K562 (cell line): Measurements from ENCODE around the gene LRRC58. TPM values are rescaled to one million over a fixed set of nuclear protein-coding genes. Genes with fewer than 3 reads are reported as not detected.

Source experiments
- ARNT ChIP-seq, 2 experiments: fragments of 450-650 bp; IDR thresholded peaks; 2 replicates each; pipeline ENCODE4 v1.6.1; 2016; ENCODE audit warnings: mild to moderate bottlenecking in 1 of 2
- CBFA2T2 ChIP-seq: fragments of 450-650 bp; conservative IDR thresholded peaks from 2 replicates; pipeline ENCODE4 v1.6.1; 2017; ENCODE audit warnings: mild to moderate bottlenecking
- CHD7 ChIP-seq: fragments of 200-600 bp; sonication (generic); IDR thresholded peaks from one replicate; pipeline ENCODE4 v1.6.1; 2012; ENCODE audit warnings: mild to moderate bottlenecking, low read depth, low read length, inconsistent platforms
- ELF1 ChIP-seq: fragments of 200-800 bp; sonication (Bioruptor generic); IDR thresholded peaks from 2 replicates; pipeline ENCODE4 v1.6.1; 2016; ENCODE audit warnings: missing genetic modification characterization, missing compliant biosample characterization
- NUFIP1 ChIP-seq: fragments of 450-650 bp; IDR thresholded peaks from 2 replicates; pipeline ENCODE4 v1.6.1; 2018; ENCODE audit not compliant: partially characterized antibody
- TAF9B ChIP-seq: fragments of 450-650 bp; IDR thresholded peaks from 2 replicates; pipeline ENCODE4 v1.6.1; 2018; ENCODE audit warnings: mild to moderate bottlenecking; ENCODE audit not compliant: partially characterized antibody
- TOE1 ChIP-seq, 2 experiments: fragments of 450-650 bp in 1 of 2; sonication (generic) in 1 of 2; formaldehyde crosslinking in 1 of 2; IDR thresholded peaks; 2 replicates each; pipeline versions ENCODE4 v1.7.1 to v1.8.0; 2016 to 2022; ENCODE audit warnings: borderline replicate concordance in 2 of 2, mild to moderate bottlenecking in 2 of 2, antibody characterized with exemption in 1 of 2, inconsistent platforms in 1 of 2, low read depth in 1 of 2, missing genetic modification reagents in 1 of 2, moderate library complexity in 1 of 2
- U2AF2 ChIP-seq: fragments of 200-400 bp; formaldehyde crosslinking; optimal IDR thresholded peaks from 2 replicates; pipeline ENCODE3; 2017; ENCODE audit warnings: low read depth, mild to moderate bottlenecking, low read length
- ZBTB34 ChIP-seq: fragments of 250-450 bp; sonication (Bioruptor Pico); IDR thresholded peaks from 2 replicates; pipeline ENCODE4 v1.8.0; 2021; ENCODE audit warnings: mild to moderate bottlenecking, moderate library complexity
- ZC3H8 ChIP-seq: fragments of 450-650 bp; IDR thresholded peaks from 2 replicates; pipeline ENCODE4 v1.6.1; 2017
- ZNF512 ChIP-seq: IDR thresholded peaks from 2 replicates; pipeline ENCODE4 v1.6.1; 2016; ENCODE audit warnings: missing genetic modification characterization, missing compliant biosample characterization
- polyA plus RNA-seq, 8 experiments: library from polyadenylated mRNA; depleted of rRNA in 4 of 8; stranded (reverse) in 5 of 8; unstranded in 3 of 8; fragments of >200 nt; fragmentation: Nextera tagmentation in 2 of 8; fragmentation: Illumina TruSeq in 1 of 8; extraction: Ambion mirVana in 2 of 8; extraction: Trizol in 1 of 8; gene quantifications; 2 replicates each; pipeline versions ENCODE4 v1.2.1 to v1.2.3, GENCODE V29; 2011 to 2014; ENCODE audit warnings: inconsistent platforms in 1 of 8, missing spikeins in 1 of 8
- total RNA-seq, 7 experiments: library from RNA; depleted of rRNA in 6 of 7; stranded (reverse); fragments of >200 nt in 6 of 7; fragmentation: Illumina TruSeq in 2 of 7; extraction: Trizol in 2 of 7; gene quantifications; 2 replicates each; pipeline versions ENCODE4 v1.2.1 to v1.2.3, GENCODE V29; 2011 to 2021; ENCODE audit warnings: low replicate concordance in 1 of 7

The LRRC58 gene
- total and polyA plus RNA-seq, 9 of the 15 experiments (the other 6 are each of a cell fraction or from before 2014, with no cell fraction given) = 5.6 to 26.6 (median 14.8) TPM

GRCh38 chr3:120348991-120349854 lies at the start of gene LRRC58 (continued):
- TF ChIP-seq CHD7 = no peak
- TF ChIP-seq U2AF2 = no peak
- no peak for TF ChIP-seq NUFIP1
- peak; percentile 69 for TF ChIP-seq TAF9B
- TF ChIP-seq ZNF512 (tag) = no peak
- no peak for TF ChIP-seq ZBTB34 (CRISPR knock-in tag)
- TF ChIP-seq TOE1 (IDR thresholded peaks at IDR 0.05; ENCODE audit: borderline replicate concordance) = peak; percentile 66; the same call in 1 of the 2 replicates
- no peak for TF ChIP-seq TOE1 (CRISPR knock-in tag; IDR thresholded peaks at IDR 0.05; ENCODE audit: borderline replicate concordance, low read depth)
- no peak for TF ChIP-seq ZC3H8
- TF ChIP-seq ARNT (IDR thresholded peaks at IDR 0.05) = no peak
- no peak for TF ChIP-seq CBFA2T2
- TF ChIP-seq ELF1 (tag) = peak; percentile 59; the same call in 1 of the 2 replicates
